Stimulated activated naive CD8-positive, alpha-beta T cell treated with anti-CD3 and anti-CD28 coated beads, Interleukin-15, amount 100 ng/mL, for 72 hours (primary cell): ENCODE data around the gene FRY.

Experiments used
- ATAC-seq: fragments of 150-1000 bp; cut with Tn5 transposase; 2 replicates; pipeline ENCODE4 v1.10.0; 2021; ENCODE audit warnings: mild to moderate bottlenecking, moderate library complexity
- DNase-seq, 2 donors: peaks; one replicate each; pipeline ENCODE4 v3.0.0; 2021 to 2022
- H3K27ac Mint-ChIP-seq, 2 donors: one replicate each; pipeline ENCODE4 v1.8.0; 2022; ENCODE audit warnings: mild to moderate bottlenecking in 2 of 2, mixed read lengths in 2 of 2, moderate library complexity in 2 of 2
- H3K27me3 Mint-ChIP-seq: one replicate; pipeline ENCODE4 v1.8.0; 2022; ENCODE audit warnings: mixed read lengths
- H3K4me1 Mint-ChIP-seq: one replicate; pipeline ENCODE4 v1.8.0; 2022; ENCODE audit warnings: mild to moderate bottlenecking, mixed read lengths
- H3K4me3 Mint-ChIP-seq, 2 donors: one replicate each; pipeline ENCODE4 v1.8.0; 2022; ENCODE audit warnings: mild to moderate bottlenecking in 2 of 2, mixed read lengths in 2 of 2, moderate library complexity in 1 of 2
- H3K9me3 Mint-ChIP-seq, 2 donors: one replicate each; pipeline ENCODE4 v1.8.0; 2022; ENCODE audit warnings: mixed read lengths in 2 of 2

Gene FRY

DNA sequence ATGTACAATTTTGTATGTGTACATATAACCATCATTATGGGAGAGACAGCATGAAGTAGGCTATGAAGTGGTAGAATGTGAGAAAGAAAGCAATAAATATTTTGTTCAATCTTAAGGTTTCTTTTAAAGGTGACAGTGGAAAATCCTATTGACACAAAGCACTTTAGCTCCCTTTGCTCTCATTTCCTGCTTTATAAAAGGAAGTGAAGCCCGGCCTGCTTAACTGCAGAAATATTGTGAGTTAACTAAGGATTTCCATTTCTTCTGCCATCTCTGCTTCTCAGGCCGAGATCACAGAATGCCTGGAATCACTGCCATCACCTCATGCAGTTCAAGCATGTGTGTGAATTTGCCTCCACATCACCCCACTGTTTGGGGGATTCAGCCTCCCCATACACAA is 83.5 kb downstream of the FRY start:
- peaks cover 16% of the 10 kb centered on the region for H3K4me1 Mint-ChIP-seq
- DNase-seq (no peak), ATAC-seq (no peak)
- no peak overlapping the region for H3K27ac Mint-ChIP-seq
- H3K9me3 Mint-ChIP-seq = no peaks in the 10 kb centered on the region
- no peak overlapping the region for H3K4me3 Mint-ChIP-seq
- no peaks in the 10 kb centered on the region for H3K27me3 Mint-ChIP-seq

DNA sequence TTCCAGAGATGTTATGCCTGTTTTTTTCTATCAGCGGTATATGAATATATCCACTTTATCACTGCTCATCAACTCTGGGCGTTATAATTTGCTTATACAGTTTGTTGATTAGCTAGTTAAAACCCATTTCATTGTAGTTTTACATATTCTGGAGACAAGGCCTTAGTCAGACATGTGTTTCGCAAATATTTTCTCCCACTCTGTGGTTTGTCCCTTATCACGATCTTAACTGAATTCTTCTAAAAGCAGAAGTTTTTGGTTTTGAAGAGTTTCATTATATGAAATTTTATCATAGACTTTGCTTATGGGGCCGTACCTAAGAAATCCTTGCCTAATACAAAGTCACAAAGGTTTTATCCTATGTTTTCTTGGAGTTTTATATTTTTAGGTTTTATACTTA is 84.6 kb downstream of the FRY start:
- Mint-ChIP-seq H3K4me3 (no peak overlapping the region), H3K27ac (no peak overlapping the region), H3K27me3 (no peaks in the 10 kb centered on the region), H3K9me3 (no peaks in the 10 kb centered on the region), H3K4me1 (peaks cover 16% of the 10 kb centered on the region)
- DNase-seq (no peak), ATAC-seq (no peak)

DNA sequence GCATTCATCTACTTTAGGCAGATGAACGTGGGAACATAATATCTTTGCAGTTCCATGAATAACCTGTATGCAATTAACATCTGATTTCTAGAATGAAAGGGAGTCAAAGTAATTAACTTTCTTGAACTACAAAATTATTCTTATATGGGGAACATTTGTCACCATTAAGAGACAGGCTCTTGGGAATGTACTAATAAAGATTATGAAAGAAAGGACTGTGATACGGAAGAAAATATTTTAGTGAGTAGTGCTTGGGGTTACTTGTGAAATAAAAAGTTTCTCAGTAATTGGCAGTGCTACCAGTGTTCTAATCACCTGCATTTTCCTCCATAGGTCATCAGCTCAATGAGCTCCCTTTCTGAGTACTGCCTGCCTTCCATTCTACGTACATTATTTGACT is 85.4 kb downstream of the FRY start:
- no peak overlapping the region for H3K27ac Mint-ChIP-seq
- no peak overlapping the region for H3K4me3 Mint-ChIP-seq
- H3K27me3 Mint-ChIP-seq = no peaks in the 10 kb centered on the region
- H3K4me1 Mint-ChIP-seq = peaks cover 16% of the 10 kb centered on the region
- H3K9me3 Mint-ChIP-seq = no peaks in the 10 kb centered on the region
- ATAC-seq = no peak
- DNase-seq = no peak

DNA sequence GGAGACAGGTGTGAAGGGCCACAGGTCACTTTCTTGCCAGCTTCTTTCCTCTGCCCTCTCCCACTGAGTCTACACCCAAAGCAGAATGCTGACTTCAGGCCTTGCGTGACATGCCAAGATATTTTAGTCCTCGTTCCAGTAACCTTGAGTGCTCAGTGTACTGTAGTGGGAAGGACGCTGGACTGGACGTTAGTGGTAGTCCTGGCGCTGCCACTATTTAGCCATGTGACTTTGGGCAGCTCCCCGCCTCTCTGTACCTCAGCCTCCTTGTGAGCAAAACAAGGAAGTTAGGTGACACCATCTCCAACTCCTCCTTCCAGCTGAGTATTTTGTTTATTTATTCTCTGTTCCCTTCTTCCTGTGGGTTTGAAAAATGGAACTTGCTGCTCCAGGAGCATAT is 86.1 kb downstream of the FRY start:
- Mint-ChIP-seq H3K27ac (no peak overlapping the region), H3K4me3 (no peak overlapping the region), H3K27me3 (no peaks in the 10 kb centered on the region), H3K4me1 (peaks cover 16% of the 10 kb centered on the region), H3K9me3 (peaks cover 4 to 5% of the 10 kb centered on the region in 2 donors)
- DNase-seq (no peak), ATAC-seq (no peak)

DNA sequence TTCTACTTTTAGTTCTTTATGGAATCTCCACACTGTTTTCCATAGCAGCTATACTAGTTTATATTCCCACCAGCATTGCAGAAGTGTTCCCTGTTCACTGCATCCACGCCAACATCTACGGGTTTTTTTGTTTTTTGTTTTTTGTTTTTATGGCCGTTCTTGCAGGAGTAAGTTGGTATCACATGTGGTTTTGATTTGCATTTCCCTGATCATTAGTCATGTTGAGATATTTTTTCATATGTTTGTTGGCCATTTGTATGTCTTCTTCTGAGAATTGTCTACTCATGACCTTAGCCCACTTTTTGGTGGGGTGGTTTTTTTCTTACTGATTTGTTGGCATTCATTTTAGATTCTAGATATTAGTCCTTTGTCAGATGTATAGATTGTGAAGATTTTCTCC is 89.7 kb downstream of the FRY start:
- peaks cover 10 to 11% of the 10 kb centered on the region in 2 donors for H3K9me3 Mint-ChIP-seq
- DNase-seq (no peak), ATAC-seq (no peak)
- H3K4me1 Mint-ChIP-seq = no peaks in the 10 kb centered on the region
- no peaks in the 10 kb centered on the region for H3K27me3 Mint-ChIP-seq
- H3K4me3 Mint-ChIP-seq = no peak overlapping the region
- H3K27ac Mint-ChIP-seq = no peak overlapping the region

DNA sequence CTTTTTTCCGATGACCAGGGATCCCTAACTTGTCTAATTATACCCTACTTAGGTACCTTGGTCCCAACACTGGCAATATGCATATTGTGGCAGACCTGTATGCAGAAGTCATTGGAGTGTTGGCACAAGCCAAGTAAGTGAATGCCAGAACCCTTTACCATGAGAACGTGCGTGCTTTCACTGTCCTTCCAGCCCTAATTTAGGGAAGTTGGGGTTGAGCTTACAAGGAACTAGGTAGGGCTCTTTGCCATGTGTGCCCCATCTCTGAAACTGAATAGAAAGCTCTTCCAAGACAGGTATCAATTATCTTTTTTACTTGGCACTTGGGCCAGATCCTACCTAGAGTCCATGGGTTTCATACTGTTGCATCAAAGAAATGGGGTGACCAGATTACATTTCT is 93.2 kb downstream of the FRY start:
- no peaks in the 10 kb centered on the region for H3K27me3 Mint-ChIP-seq
- H3K9me3 Mint-ChIP-seq = peaks cover 10 to 11% of the 10 kb centered on the region in 2 donors
- H3K27ac Mint-ChIP-seq = no peak overlapping the region
- H3K4me1 Mint-ChIP-seq = no peaks in the 10 kb centered on the region
- DNase-seq = no peak
- ATAC-seq = no peak
- no peak overlapping the region for H3K4me3 Mint-ChIP-seq

DNA sequence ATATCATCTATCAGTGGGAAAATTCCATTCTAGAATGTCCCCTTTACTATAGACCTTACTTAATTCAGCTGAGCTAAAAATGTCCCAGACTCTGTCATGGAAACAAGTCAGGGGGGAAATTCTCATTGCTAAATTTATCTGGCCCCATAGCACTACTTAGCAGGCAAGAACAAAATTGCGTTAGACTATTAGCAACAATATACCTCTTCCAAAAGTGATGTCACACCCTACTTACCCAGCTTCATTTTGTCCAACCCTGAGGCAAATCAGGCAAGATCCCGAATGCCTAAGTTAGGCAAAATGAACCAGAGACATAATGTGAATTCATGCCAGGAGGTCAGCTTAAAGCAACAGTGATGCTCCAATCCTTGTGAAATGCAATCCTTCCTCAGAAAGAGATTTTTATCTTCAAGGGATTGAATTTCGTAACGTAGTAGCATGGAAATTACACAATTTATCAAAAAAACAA is 93.7 kb downstream of the FRY start:
- Mint-ChIP-seq H3K4me1 (no peaks in the 10 kb centered on the region), H3K27ac (no peak overlapping the region), H3K27me3 (no peaks in the 10 kb centered on the region), H3K4me3 (no peak overlapping the region), H3K9me3 (peaks cover 10 to 11% of the 10 kb centered on the region in 2 donors)
- ATAC-seq (no peak), DNase-seq (no peak)

DNA sequence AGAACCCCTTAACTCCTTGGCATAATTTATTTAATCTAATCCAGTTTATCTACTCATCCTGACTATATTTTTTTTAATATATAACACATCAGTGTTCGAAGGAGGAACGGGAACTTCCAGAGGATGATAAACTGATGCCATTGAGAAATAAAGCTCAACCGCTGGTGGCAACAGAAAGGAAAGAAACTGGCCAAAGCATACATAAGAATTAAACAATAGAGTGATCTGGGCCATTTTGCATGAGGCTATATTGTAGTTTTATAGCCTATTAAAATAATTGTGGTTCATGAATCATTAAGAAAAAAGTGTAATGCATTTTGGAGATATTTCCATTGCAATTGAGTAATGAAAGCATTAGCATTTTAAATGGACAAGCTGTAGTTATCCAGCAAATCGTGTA is 94.2 kb downstream of the FRY start:
- H3K9me3 Mint-ChIP-seq = peaks cover 10 to 11% of the 10 kb centered on the region in 2 donors
- DNase-seq = no peak
- H3K4me1 Mint-ChIP-seq = no peaks in the 10 kb centered on the region
- no peak overlapping the region for H3K27ac Mint-ChIP-seq
- H3K4me3 Mint-ChIP-seq = no peak overlapping the region
- no peak for ATAC-seq
- no peaks in the 10 kb centered on the region for H3K27me3 Mint-ChIP-seq

DNA sequence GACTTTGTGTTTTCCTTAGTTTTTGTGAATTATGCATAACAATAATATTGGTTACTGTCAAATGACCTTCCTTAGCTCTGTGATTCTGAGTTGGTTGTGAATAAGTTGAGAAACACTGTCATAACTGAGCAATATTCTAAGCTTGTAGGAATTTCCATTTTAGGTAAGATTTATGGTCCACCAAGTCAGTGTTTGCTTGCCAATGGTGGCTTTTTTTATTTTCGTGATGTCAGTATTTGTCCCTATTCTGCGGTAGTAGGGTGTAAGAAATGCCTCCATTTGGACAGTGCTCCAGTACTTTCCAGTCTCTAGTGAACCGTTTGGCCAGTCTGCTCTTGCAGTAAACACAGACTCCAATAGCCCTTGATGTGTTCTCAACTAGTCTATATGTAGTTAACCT is 94.7 kb downstream of the FRY start:
- H3K4me3 Mint-ChIP-seq = no peak overlapping the region
- H3K27me3 Mint-ChIP-seq = no peaks in the 10 kb centered on the region

DNA sequence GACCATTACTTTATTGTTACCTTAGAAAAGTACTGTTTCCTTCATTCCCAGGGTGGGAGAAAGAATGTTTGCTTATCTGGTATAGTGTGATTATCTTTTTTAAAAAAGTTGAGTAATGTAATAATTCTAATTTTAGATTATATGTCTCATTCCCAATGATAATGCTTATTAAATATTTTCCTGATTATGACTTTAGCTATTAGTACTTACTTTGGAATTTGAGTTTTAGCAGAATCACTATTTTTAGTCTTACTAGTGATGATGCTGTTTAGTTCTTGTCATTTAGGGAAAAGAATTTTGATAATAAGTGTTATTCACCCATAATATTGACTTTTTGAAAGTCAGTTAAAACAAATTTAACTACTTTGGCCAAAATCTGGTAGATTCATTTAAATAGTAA is 95.2 kb downstream of the FRY start:
- DNase-seq = no peak
- Mint-ChIP-seq H3K9me3 (peaks cover 10 to 11% of the 10 kb centered on the region in 2 donors), H3K27ac (no peak overlapping the region), H3K4me1 (no peaks in the 10 kb centered on the region), H3K4me3 (no peak overlapping the region), H3K27me3 (no peaks in the 10 kb centered on the region)
- ATAC-seq = no peak

More for the DNA sequence above, 94.7 kb downstream of the FRY start:
- Mint-ChIP-seq H3K4me1 (no peaks in the 10 kb centered on the region), H3K9me3 (peaks cover 10 to 11% of the 10 kb centered on the region in 2 donors), H3K27ac (no peak overlapping the region)
- DNase-seq (no peak), ATAC-seq (no peak)

DNA sequence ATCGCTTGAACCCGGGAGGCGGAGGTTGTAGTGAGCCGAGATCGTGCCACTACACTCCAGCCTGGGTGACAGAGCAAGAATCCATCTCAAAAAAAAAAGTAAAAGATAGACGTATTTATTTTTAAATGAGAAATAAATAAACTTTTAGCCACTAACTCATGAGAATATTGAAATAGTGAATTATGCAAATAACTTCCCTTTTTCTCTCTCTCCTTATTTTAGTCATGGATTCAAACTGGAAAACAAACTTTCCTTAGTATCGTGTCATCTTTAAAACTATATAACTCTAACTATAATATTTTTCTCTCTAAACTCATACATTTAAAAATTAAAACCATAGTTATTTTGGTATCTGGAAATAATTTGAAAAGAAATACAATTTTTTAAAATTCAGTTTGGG is 96.1 kb downstream of the FRY start:
- Mint-ChIP-seq H3K4me3 (no peak overlapping the region), H3K9me3 (peaks cover 6 to 7% of the 10 kb centered on the region in 2 donors), H3K27me3 (no peaks in the 10 kb centered on the region), H3K27ac (no peak overlapping the region), H3K4me1 (no peaks in the 10 kb centered on the region)
- DNase-seq (no peak), ATAC-seq (no peak)

DNA sequence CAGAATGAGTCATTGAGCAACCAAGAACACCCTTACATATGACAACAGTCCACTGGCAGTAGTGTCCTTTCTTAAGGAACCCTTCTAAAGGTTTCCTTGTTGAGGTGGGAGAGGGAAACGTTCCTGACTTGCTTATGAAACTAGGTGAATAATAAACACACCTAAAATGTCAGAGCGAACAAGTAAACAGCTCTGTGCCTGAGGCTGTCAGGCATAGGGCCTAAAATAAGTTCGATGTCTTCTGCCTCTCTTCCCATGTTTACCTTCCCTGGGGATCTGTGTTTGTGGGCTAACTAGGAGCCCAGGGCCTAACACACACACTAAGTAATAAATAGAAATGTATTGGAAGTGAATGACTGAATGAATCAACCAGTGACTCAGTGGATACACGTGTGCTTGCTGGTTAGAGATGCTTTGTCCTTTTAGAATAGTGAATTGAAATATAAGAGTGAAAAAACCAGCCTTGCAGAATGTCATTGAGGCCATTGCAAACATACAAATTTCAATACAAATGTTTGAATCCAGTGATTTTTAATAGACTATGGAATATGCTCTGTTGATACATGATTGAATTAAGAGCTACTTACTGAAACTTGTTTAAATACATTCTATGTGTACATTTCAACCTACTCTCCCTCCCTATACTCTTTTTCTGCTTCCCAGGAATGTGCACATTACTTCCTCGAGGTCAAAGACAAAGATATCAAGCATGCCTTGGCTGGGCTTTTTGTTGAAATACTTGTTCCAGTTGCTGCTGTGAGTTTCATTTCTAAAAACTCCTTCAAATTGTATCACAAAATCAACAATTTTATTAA is 102.9 kb downstream of the FRY start:
- Mint-ChIP-seq H3K9me3 (no peaks in the 10 kb centered on the region), H3K4me3 (no peak overlapping the region)

DNA sequence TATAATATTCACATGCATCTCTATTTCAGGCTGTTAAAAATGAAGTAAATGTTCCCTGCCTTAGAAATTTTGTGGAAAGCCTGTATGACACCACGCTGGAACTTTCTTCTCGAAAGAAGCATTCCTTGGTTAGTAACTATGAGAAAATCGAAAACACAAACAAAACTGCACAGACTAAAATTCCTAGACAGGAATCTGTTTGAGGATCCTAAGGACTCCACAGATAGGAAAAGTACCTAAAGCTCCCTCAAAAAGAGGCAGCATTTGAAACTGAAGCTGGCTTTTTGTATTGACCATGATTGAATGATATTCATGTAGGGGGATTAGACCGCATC is 103.4 kb downstream of the FRY start:
- Mint-ChIP-seq H3K9me3 (no peaks in the 10 kb centered on the region), H3K4me1 (no peaks in the 10 kb centered on the region), H3K4me3 (no peak overlapping the region), H3K27ac (no peak overlapping the region), H3K27me3 (no peaks in the 10 kb centered on the region)
- ATAC-seq (no peak), DNase-seq (no peak)

More for the DNA sequence above, 102.9 kb downstream of the FRY start:
- Mint-ChIP-seq H3K4me1 (no peaks in the 10 kb centered on the region), H3K27me3 (no peaks in the 10 kb centered on the region), H3K27ac (no peak overlapping the region)
- ATAC-seq (no peak), DNase-seq (no peak)

DNA sequence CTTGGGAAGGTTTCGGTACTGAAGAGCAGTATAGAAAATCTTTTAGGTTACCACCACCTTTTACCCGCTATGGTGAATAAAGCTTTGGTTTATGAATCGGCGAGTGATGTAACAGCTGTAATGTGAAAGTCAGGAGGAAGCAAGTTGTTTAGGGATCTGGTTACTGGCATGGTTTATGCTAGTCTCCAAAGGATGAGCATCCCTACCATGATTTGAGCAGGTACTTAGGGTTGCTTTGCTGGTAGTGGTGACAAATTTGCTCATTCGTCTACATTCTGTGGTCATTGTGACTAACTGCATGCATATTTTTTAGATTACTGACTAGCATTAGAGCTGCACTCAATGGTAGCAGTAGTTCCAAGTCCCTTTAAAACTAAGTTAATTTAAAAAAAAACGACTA is 104.1 kb downstream of the FRY start:
- ATAC-seq (no peak), DNase-seq (no peak)
- no peaks in the 10 kb centered on the region for H3K4me1 Mint-ChIP-seq
- H3K4me3 Mint-ChIP-seq = no peak overlapping the region
- H3K27me3 Mint-ChIP-seq = no peaks in the 10 kb centered on the region
- no peaks in the 10 kb centered on the region for H3K9me3 Mint-ChIP-seq
- no peak overlapping the region for H3K27ac Mint-ChIP-seq

DNA sequence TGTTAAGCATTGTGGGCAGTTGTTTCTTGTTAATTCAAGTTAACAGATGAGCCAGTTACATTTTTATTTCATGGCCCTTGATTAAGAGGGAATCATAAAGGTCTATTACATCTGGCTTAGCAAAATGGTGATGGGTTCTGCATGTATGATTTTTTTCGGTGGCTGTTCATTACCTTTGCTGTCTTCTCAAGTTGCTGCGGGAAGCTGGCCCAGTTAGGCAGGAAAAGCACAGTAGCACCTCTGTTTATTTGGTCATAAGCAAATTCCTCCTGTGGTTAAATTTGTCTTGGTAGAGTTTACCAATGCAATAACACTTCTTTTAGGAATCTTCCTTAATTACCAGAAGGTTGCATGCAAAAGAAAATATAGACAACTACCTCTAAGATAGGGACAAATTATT is 104.5 kb downstream of the FRY start:
- no peaks in the 10 kb centered on the region for H3K9me3 Mint-ChIP-seq

DNA sequence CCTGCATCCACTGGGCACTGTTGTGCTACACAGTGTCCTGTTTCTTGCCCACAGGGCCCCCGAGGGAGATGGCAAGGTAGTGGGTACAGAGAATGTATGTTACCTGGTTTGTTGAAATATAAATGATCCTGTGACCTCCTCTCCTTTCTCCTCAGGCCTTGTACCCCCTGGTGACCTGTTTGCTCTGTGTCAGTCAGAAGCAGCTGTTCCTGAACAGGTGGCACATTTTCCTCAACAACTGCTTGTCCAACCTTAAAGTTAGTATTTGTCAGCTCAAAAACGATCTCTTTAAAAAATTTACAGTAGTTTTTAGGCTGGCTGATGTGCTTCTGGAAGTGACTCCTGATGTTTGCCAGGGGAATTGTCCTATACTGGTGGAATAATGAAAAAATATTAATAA is 105.1 kb downstream of the FRY start:
- no peak for ATAC-seq
- Mint-ChIP-seq H3K27ac (no peak overlapping the region), H3K9me3 (no peaks in the 10 kb centered on the region), H3K4me3 (no peak overlapping the region), H3K27me3 (no peaks in the 10 kb centered on the region), H3K4me1 (no peaks in the 10 kb centered on the region)
- no peak for DNase-seq

More for the DNA sequence above, 104.5 kb downstream of the FRY start:
- no peak overlapping the region for H3K4me3 Mint-ChIP-seq
- no peak overlapping the region for H3K27ac Mint-ChIP-seq
- DNase-seq = no peak
- ATAC-seq = no peak
- H3K27me3 Mint-ChIP-seq = no peaks in the 10 kb centered on the region
- H3K4me1 Mint-ChIP-seq = no peaks in the 10 kb centered on the region

DNA sequence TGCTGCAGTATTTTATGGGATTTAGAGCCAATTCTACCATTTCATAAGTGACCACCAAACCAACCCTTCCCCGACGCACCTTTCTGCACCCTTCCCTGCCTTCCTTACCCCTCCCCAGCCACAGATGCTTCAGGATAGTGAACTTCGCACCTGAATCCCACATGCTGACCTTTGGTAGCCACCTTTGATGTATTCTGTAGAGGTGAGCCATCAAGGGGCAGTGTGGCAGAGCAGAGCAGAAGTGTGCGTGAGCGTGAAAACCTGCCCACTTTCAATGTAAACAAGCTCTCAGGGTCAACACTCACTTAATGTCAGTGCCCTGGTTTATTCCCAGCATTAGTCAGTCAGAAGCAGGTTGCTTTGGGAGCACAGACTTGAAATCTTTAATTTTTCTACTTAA is 107.7 kb downstream of the FRY start:
- no peaks in the 10 kb centered on the region for H3K27me3 Mint-ChIP-seq
- no peak overlapping the region for H3K4me3 Mint-ChIP-seq
- no peaks in the 10 kb centered on the region for H3K4me1 Mint-ChIP-seq
- ATAC-seq (no peak), DNase-seq (no peak)
- no peak overlapping the region for H3K27ac Mint-ChIP-seq
- H3K9me3 Mint-ChIP-seq = no peaks in the 10 kb centered on the region
